Activated T-cell treated with anti-CD3 and anti-CD28 coated beads for 4 hours (primary cell): Measurements from ENCODE around the gene NRP2.

ENCODE experiments used
- DNase-seq: peaks from one replicate; pipeline ENCODE4 v3.0.0-alpha.2; 2020

The NRP2 gene

GRCh38 chr2:205712508-205712907, 30.2 kb downstream of the NRP2 start:
- no peak for DNase-seq

- DNase-seq = no peak
Measured at GRCh38 chr2:205713086-205713485, 30.8 kb downstream of the NRP2 start.

GRCh38 chr2:205714058-205714776, 31.9 kb downstream of the NRP2 start:
- DNase-seq = no peak

- no peak for DNase-seq
Measured at GRCh38 chr2:205714789-205715720, 32.8 kb downstream of the NRP2 start.

- no peak for DNase-seq
Measured at GRCh38 chr2:205715831-205716525, 33.7 kb downstream of the NRP2 start.

GRCh38 chr2:205717175-205717846, 35.0 kb downstream of the NRP2 start:
- DNase-seq = no peak

GRCh38 chr2:205717999-205718398, 35.7 kb downstream of the NRP2 start:
- DNase-seq = no peak

- DNase-seq = no peak
Measured at GRCh38 chr2:205719847-205720246, 37.5 kb downstream of the NRP2 start.

- no peak for DNase-seq
Measured at GRCh38 chr2:205720451-205720902, 38.2 kb downstream of the NRP2 start.

GRCh38 chr2:205721057-205721449, 38.8 kb downstream of the NRP2 start:
- no peak for DNase-seq

GRCh38 chr2:205722283-205722918, 40.1 kb downstream of the NRP2 start:
- no peak for DNase-seq

- DNase-seq = no peak
Measured at GRCh38 chr2:205723179-205723578, 40.9 kb downstream of the NRP2 start.

GRCh38 chr2:205725059-205725458, 42.8 kb downstream of the NRP2 start:
- DNase-seq = no peak

GRCh38 chr2:205726506-205726905, 44.2 kb downstream of the NRP2 start:
- DNase-seq = no peak

GRCh38 chr2:205727174-205727573, 44.9 kb downstream of the NRP2 start:
- DNase-seq = no peak

GRCh38 chr2:205728366-205728765, 46.1 kb downstream of the NRP2 start:
- DNase-seq = no peak

GRCh38 chr2:205730191-205730590, 47.9 kb downstream of the NRP2 start:
- no peak for DNase-seq

GRCh38 chr2:205730701-205731582, 48.6 kb downstream of the NRP2 start:
- DNase-seq = no peak

- no peak for DNase-seq
Measured at GRCh38 chr2:205731583-205731981, 49.3 kb downstream of the NRP2 start.

GRCh38 chr2:205732314-205732713, 50.0 kb downstream of the NRP2 start:
- no peak for DNase-seq

- DNase-seq = no peak
Measured at GRCh38 chr2:205733082-205733481, 50.8 kb downstream of the NRP2 start.
